HG03103 (cell line): ENCODE measurements around the gene SULT1B1.
"Not testable (repeated sequence)": the region's sequence is repeated elsewhere in the genome, so short reads cannot be mapped to it uniquely, and the experiment has no call there.

ENCODE experiments used
- ATAC-seq: cut with Tn5 transposase; IDR thresholded peaks from one replicate; pipeline ENCODE4 v1.9.1; 2021; ENCODE audit warnings: low read depth; ENCODE audit not compliant: unreplicated experiment

The SULT1B1 gene

GRCh38 chr4:69760455-69760854, at the start of gene SULT1B1:
Gene SULT1B1, minus strand, starts transcription at chr4:69760620. Its CDS starts 5,403 bp downstream, at chr4:69755217.
- no peak for ATAC-seq

GRCh38 chr4:69800599-69800998, 40.2 kb upstream of the SULT1B1 start:
- ATAC-seq = no peak

GRCh38 chr4:69799337-69799736, 38.9 kb upstream of the SULT1B1 start:
- no peak for ATAC-seq

GRCh38 chr4:69793732-69794131, 33.3 kb upstream of the SULT1B1 start:
- no peak for ATAC-seq

- no peak for ATAC-seq
Measured at GRCh38 chr4:69787879-69788278, 27.5 kb upstream of the SULT1B1 start.

- ATAC-seq = no peak
Measured at GRCh38 chr4:69786547-69786946, 26.1 kb upstream of the SULT1B1 start.

- ATAC-seq = no peak
Measured at GRCh38 chr4:69785211-69785831, 24.9 kb upstream of the SULT1B1 start.

GRCh38 chr4:69782651-69783310, 22.4 kb upstream of the SULT1B1 start:
- no peak for ATAC-seq

GRCh38 chr4:69781458-69782418, 21.3 kb upstream of the SULT1B1 start:
- no peak for ATAC-seq

- ATAC-seq = no peak
Measured at GRCh38 chr4:69780141-69780540, 19.7 kb upstream of the SULT1B1 start.

GRCh38 chr4:69776696-69777095, 16.3 kb upstream of the SULT1B1 start:
- ATAC-seq = no peak

GRCh38 chr4:69775321-69775867, 15.0 kb upstream of the SULT1B1 start:
- ATAC-seq = no peak

- ATAC-seq = no peak
Measured at GRCh38 chr4:69773484-69773883, 13.1 kb upstream of the SULT1B1 start.

- ATAC-seq = not testable (repeated sequence)
Measured at GRCh38 chr4:69768554-69768953, 8.1 kb upstream of the SULT1B1 start.

- ATAC-seq = no peak
Measured at GRCh38 chr4:69765751-69766150, 5.3 kb upstream of the SULT1B1 start.

- no peak for ATAC-seq
Measured at GRCh38 chr4:69764311-69764710, 3.9 kb upstream of the SULT1B1 start.

GRCh38 chr4:69763233-69763632, 2.8 kb upstream of the SULT1B1 start:
- ATAC-seq = no peak

- ATAC-seq = no peak
Measured at GRCh38 chr4:69759189-69759604, 1.2 kb downstream of the SULT1B1 start.

GRCh38 chr4:69757464-69757863, 3.0 kb downstream of the SULT1B1 start:
- no peak for ATAC-seq

- ATAC-seq = no peak
Measured at GRCh38 chr4:69754926-69755580, 5.4 kb downstream of the SULT1B1 start.
